ENCODE data around the gene KLB.

Gene KLB

DNA sequence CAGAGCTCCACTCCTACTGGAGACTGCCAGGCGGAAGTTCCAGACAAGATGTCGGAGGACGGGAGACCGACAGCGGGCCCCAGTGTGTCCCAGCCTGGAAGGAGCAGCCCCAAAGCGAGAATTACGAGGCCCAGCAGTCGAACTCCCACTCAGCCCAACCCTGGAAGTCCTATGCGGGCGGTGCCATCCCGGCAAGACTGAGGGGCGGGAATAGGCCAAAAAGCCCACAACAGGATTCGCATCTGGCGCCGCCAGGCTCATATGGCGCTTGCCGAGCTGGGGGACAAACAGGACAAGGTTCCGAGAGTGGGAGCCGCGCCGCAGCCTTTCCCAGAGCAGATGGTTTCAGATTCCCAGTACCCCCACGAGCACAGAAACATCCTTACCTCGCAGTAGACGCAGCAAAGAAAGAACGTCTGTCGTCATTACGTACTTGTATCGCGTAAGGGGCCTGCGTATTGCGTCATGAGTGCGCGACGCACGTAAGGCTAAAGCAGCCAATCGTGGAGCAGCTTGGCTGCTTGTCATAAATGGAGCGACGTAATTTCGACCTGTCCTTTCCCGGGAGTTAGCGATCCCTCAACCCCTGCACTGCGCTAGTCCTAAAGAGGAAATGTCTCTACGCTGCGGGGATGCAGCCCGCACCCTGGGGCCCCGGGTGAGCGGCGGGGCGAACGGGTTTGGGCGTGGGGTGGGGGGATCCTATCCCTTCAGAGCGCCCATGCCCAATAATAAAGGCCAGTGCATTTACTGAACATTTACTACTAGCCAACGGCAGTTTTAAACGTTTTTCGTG is 52.0 kb downstream of the KLB start, which contains the start of the genes LIAS and RPL9:
TSS of gene LIAS (plus strand) at position 552 of the 796 bp plus-strand sequence. CDS start at position 614, 62 bp downstream.
TSS of gene RPL9 (minus strand) at position 418 of the 796 bp plus-strand sequence. CDS start 483 bp downstream, outside the sequence.
- CTCF ChIA-PET, result no interaction called here
- POLR2A ChIA-PET (ENCODE audit: low non-redundant PET), result interaction anchor here (0.5 to 0.6 kb wide), 2 partner anchors 54 to 255 kb away, joined by 4 to 5 read pairs; no protein-coding TSS in a partner anchor
- DNase-seq (ENCODE audit: low spot score), result peak; percentile 98

DNA sequence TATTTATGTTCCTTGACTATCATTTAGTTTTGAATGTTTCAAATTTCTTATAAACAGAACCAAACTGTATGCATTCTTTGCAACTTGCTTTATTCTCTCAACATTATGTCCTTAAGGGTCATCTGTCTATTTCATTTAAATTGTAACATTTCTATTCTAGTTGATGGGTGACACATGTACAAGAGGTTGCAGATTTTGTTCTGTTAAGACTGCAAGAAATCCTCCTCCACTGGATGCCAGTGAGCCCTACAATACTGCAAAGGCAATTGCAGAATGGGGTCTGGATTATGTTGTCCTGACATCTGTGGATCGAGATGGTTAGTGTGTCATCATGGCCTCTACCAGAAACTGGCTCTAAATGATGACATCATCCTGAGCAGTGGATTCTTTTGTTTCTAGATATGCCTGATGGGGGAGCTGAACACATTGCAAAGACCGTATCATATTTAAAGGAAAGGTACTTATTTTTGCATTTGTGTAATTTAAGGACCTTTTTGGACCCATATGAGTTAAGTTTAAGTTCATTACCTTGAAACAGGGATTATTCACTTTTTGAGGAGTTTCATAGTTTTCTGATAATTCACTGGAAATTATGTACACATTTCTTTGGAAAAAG is 58.3 kb downstream of the KLB start:
- POLR2A ChIA-PET (ENCODE audit: low non-redundant PET), result no interaction called here
- TF ChIP-seq, protein P1, sequence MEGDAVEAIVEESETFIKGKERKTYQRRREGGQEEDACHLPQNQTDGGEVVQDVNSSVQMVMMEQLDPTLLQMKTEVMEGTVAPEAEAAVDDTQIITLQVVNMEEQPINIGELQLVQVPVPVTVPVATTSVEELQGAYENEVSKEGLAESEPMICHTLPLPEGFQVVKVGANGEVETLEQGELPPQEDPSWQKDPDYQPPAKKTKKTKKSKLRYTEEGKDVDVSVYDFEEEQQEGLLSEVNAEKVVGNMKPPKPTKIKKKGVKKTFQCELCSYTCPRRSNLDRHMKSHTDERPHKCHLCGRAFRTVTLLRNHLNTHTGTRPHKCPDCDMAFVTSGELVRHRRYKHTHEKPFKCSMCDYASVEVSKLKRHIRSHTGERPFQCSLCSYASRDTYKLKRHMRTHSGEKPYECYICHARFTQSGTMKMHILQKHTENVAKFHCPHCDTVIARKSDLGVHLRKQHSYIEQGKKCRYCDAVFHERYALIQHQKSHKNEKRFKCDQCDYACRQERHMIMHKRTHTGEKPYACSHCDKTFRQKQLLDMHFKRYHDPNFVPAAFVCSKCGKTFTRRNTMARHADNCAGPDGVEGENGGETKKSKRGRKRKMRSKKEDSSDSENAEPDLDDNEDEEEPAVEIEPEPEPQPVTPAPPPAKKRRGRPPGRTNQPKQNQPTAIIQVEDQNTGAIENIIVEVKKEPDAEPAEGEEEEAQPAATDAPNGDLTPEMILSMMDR (conservative IDR thresholded peaks at IDR 0.05; ENCODE audit: low read depth), result no peak
- CTCF ChIA-PET, result no interaction called here
- DNase-seq (ENCODE audit: low spot score), result peak; percentile 30
- H3K27ac ChIP-seq, result no peak overlapping the region

More for the DNA sequence above, 52.0 kb downstream of the KLB start, which contains the start of the genes LIAS and RPL9:
- H3K27ac ChIP-seq, result peak within 1 kb of the TSS; percentile 92
- TF ChIP-seq, protein P1 (conservative IDR thresholded peaks at IDR 0.05; ENCODE audit: low read depth), result no peak

DNA sequence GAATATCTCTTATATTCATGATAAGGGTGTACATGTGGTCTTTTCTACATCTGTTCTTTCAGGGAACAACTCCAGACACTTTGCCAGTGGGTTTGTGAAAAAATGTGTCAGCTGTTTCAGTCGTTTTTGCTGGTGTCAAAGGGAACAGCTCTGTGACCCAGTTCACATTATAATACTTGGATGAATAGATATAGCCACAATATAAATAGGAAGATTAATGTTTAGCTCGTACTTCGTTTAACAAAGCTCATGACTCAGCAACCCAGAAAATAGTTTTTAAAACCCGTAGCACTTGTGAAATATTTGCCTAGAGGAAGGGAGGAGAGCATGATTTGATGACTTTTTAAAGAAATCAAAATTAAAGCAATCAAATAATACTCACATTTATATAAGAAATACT is 60.0 kb downstream of the KLB start:
- CTCF ChIA-PET, result interaction anchor here (0.5 to 1.4 kb wide), 4 partner anchors 16 to 712 kb away, joined by 3 to 4 read pairs (median 4); no protein-coding TSS in a partner anchor
- TF ChIP-seq, protein P1 (conservative IDR thresholded peaks at IDR 0.05; ENCODE audit: low read depth), result no peak
- H3K27ac ChIP-seq, result no peak overlapping the region
- POLR2A ChIA-PET (ENCODE audit: low non-redundant PET), result no interaction called here
- no peak for DNase-seq (ENCODE audit: low spot score)

DNA sequence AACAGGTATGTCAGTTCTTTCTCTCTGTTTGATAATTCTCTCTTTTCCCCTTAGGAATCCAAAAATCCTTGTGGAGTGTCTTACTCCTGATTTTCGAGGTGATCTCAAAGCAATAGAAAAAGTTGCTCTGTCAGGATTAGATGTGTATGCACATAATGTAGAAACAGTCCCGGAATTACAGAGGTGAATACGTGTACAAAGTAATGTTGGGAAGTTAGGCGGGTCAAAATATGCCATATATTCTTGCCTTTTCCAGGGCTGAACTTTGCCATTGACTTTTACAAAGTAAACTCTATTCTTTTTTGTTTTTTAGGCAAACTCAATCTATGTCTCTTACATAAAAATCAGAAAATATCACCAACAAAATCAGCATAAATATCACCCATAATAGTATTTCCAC is 60.7 kb downstream of the KLB start:
- TF ChIP-seq, protein P1 (conservative IDR thresholded peaks at IDR 0.05; ENCODE audit: low read depth), result no peak
- CTCF ChIA-PET, result no interaction called here
- no peak for DNase-seq (ENCODE audit: low spot score)
- H3K27ac ChIP-seq, result no peak overlapping the region
- POLR2A ChIA-PET (ENCODE audit: low non-redundant PET), result no interaction called here

DNA sequence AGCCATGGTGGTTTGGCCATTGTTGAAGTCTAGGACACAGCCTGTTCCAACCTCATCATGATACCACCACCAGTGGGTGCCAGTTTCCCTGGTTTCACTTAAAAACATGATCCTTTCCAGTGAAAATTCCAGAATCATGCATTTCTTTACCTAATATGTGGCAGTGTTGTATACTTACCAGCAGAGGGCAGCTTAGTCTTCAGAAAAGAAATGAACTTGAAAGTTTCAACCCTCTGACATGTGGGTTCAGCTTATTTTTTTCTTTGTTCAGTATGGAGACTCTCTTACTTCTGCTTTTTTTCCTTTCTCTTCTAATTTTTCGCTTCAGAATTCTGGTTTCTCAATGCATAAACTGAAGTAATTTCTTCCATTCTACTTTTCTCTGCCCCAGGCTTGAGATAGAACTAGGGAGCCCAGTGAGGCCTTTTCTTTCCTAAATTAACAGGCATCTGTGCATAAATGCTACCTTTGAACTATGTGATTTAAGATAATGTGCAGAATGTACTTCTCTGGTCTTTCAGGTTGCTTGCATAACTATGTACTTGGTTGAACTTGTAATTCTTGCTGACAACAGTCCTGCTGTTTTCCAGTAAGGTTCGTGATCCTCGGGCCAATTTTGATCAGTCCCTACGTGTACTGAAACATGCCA is 62.8 kb downstream of the KLB start:
- TF ChIP-seq, protein P1 (conservative IDR thresholded peaks at IDR 0.05; ENCODE audit: low read depth), result peak; percentile 89
- ChIA-PET CTCF (interaction anchor here (0.6 to 1.3 kb wide), 19 partner anchors 8 to 1452 kb away, joined by 3 to 9 read pairs (median 3); partner anchors contain the start of genes SMIM14 and UGDH), POLR2A (ENCODE audit: low non-redundant PET) (no interaction called here)
- H3K27ac ChIP-seq, result no peak overlapping the region
- peak; percentile 57 for DNase-seq (ENCODE audit: low spot score)

DNA sequence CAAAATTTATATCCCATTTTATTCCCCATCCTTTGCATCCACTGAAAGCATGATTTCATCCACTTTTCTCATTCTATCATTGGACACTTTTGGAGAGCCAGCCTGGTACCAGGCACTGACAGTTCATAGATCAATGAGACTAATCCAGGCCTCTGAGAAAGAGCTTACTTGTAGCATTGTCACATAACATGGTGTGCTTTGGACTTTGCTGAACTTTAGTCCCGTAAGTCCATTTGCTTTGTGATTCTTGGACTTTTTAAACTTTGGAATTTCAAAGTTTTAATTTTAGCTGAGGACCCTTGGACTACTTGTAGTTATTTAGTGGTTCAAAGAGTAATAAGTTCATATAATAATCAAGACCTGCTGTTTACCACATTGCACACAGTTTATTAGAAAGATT is 63.7 kb downstream of the KLB start:
- ChIA-PET CTCF (interaction anchor here (0.5 to 0.6 kb wide), 2 partner anchors 10 to 366 kb away, joined by 3 to 4 read pairs; no protein-coding TSS in a partner anchor), POLR2A (ENCODE audit: low non-redundant PET) (no interaction called here)
- no peak for DNase-seq (ENCODE audit: low spot score)
- no peak overlapping the region for H3K27ac ChIP-seq
- TF ChIP-seq, protein P1 (conservative IDR thresholded peaks at IDR 0.05; ENCODE audit: low read depth), result no peak

All from RWPE1 (cell line).